ENCODE results near the gene PSMA5.

- TF ChIP-seq CTCF (conservative IDR thresholded peaks at IDR 0.05) (no peak), ZFX (IDR thresholded peaks at IDR 0.05) (no peak)
These were observed 48.4 kb upstream of the PSMA5 start for GRCh38 chr1:109474697-109475096.
